Karpas-422 (cell line): Measurements from ENCODE around the gene UNC119B. TPM values are rescaled to one million over a fixed set of nuclear protein-coding genes. Genes with fewer than 3 reads are reported as not detected.

Experiments used
- DNase-seq: peaks from one replicate; pipeline ENCODE4 v3.0.0-alpha.2; 2015
- H2AFZ ChIP-seq: fragments of 200-600 bp; sonication (generic); 2 replicates; pipeline ENCODE4 v1.6.1; 2014; ENCODE audit warnings: antibody characterized with exemption, low read length, mixed read lengths
- H3K27ac ChIP-seq: fragments of 200-600 bp; sonication (generic); 2 replicates; pipeline ENCODE4 v1.5.1; 2014; ENCODE audit warnings: mild to moderate bottlenecking, low read length, moderate library complexity
- H3K27me3 ChIP-seq: fragments of 200-600 bp; sonication (generic); 2 replicates; pipeline ENCODE4 v1.6.1; 2014; ENCODE audit warnings: low read length, mixed read lengths
- H3K36me3 ChIP-seq: fragments of 200-600 bp; sonication (generic); 2 replicates; pipeline ENCODE4 v1.6.1; 2014; ENCODE audit warnings: low read length, mixed read lengths; ENCODE audit not compliant: insufficient read depth
- H3K4me1 ChIP-seq: fragments of 200-600 bp; sonication (generic); 2 replicates; pipeline ENCODE4 v1.6.1; 2014; ENCODE audit warnings: mild to moderate bottlenecking, low read length, mixed read lengths
- H3K4me2 ChIP-seq: fragments of 200-600 bp; sonication (generic); 2 replicates; pipeline ENCODE4 v1.6.1; 2014; ENCODE audit warnings: low read length, low read depth, mild to moderate bottlenecking; ENCODE audit not compliant: poor library complexity, severe bottlenecking
- H3K4me3 ChIP-seq: fragments of 200-600 bp; sonication (generic); 2 replicates; pipeline ENCODE4 v1.5.1; 2014; ENCODE audit warnings: mild to moderate bottlenecking, antibody characterized with exemption, low read length, mixed read lengths
- H3K79me2 ChIP-seq: fragments of 200-600 bp; sonication (generic); 2 replicates; pipeline ENCODE4 v1.6.1; 2014; ENCODE audit warnings: mild to moderate bottlenecking, low read length, mixed read lengths
- H3K9ac ChIP-seq: fragments of 200-600 bp; sonication (generic); 2 replicates; pipeline ENCODE4 v1.6.0; 2014; ENCODE audit warnings: low read length
- H3K9me2 ChIP-seq: fragments of 200-600 bp; sonication (generic), shearing (Covaris generic); replicated peaks from 2 replicates; pipeline ENCODE4 v1.6.0; 2014; ENCODE audit warnings: mild to moderate bottlenecking, low read length, moderate library complexity; ENCODE audit not compliant: insufficient read depth
- H3K9me3 ChIP-seq: fragments of 300-700, 200-600 bp; sonication (generic); 2 replicates; pipeline ENCODE4 v1.6.1; 2014; ENCODE audit warnings: low read length, mixed read lengths
- H4K20me1 ChIP-seq: fragments of 200-600 bp; sonication (generic); 2 replicates; pipeline ENCODE4 v1.6.1; 2014; ENCODE audit warnings: mild to moderate bottlenecking, antibody characterized with exemption, low read length, low read depth; ENCODE audit not compliant: insufficient read depth
- total RNA-seq: library from RNA; depleted of rRNA; stranded (reverse); fragments of >200 nt; shearing (Covaris generic); gene quantifications from 2 replicates; pipeline ENCODE4 v1.2.3, GENCODE V29; 2014; ENCODE audit warnings: low replicate concordance; rRNA removed

The UNC119B gene
- total RNA-seq = 19.7 and 28.8 TPM in 2 replicates

DNA sequence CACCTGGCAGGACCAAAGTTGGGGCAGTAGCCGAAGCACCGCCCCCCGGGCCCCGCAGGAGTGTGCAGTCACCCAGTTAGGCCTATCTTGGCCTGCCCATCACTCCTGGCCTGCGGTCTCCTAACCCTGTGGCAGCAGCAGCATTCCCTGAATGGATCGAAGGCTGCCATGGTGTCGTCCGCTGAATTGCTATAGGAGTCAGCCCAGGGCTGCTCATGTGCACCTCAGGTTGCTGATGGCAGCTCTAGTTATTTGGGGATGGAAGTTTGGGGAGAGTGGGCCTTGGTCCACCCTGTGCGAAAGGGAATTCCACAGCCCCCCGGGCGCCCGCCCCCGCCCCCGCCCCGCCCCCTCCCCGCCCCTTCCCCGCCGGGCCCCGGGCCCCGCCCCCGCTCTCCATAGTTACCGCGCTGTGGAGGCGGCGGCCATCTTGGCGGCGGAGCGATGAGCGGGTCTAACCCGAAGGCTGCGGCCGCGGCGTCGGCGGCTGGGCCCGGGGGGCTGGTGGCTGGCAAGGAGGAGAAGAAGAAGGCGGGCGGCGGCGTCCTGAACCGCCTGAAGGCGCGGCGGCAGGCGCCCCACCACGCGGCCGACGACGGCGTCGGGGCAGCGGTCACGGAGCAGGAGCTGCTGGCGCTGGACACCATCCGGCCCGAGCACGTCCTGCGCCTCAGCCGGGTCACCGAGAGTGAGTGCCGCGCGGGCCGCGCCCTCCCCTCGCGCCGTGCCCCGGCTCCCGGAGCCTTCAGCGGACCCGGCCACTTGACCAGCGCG is at the start of gene UNC119B:
UNC119B (plus strand) TSS at position 428 of the 774 bp plus-strand sequence; CDS start at position 445, 17 bp downstream.
- peak within 1 kb of the TSS; percentile 55 for H3K27ac ChIP-seq
- no peaks in the 10 kb centered on the region for H3K9me2 ChIP-seq
- DNase-seq = peak; percentile 85
- H4K20me1 ChIP-seq = peaks cover 7% of the 10 kb centered on the region; the same call in 1 of the 2 replicates
- peaks cover 24% of the 10 kb centered on the region for H3K79me2 ChIP-seq
- H3K4me3 ChIP-seq = peak within 1 kb of the TSS; percentile 90
- peak within 1 kb of the TSS; percentile 75; the same call in 1 of the 2 replicates for H2AFZ ChIP-seq
- peak within 1 kb of the TSS; percentile 95 for H3K9ac ChIP-seq
- peaks cover 27% of the 10 kb centered on the region for H3K4me1 ChIP-seq
- H3K27me3 ChIP-seq = no peaks in the 10 kb centered on the region
- no peaks in the 10 kb centered on the region for H3K9me3 ChIP-seq
- 0 out of 2 replicates have a peak, but pooled peaks cover 3% of the 10 kb centered on the region for H3K36me3 ChIP-seq
- peak within 1 kb of the TSS; percentile 80 for H3K4me2 ChIP-seq

DNA sequence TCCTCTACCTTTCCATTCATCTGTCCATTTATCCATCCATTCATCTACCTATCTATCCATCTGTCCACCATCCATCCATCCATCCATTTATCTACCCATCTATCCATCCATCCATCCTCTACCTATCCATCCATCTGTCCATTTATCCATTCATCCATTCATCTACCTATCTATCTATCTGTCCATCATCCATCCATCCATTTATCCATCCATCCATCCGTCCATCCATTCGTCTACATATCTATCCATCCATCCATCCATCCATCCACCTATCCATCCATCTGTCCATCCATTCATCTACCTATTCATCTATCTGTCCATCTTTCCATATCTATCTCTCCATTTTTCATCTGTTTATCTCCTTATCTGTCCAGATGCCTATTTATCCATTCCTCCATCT is 48.8 kb upstream of the UNC119B start:
- no peak overlapping the region for H2AFZ ChIP-seq
- DNase-seq = no peak
- no peak overlapping the region for H3K4me3 ChIP-seq
- no peak overlapping the region for H3K27ac ChIP-seq
- no peaks in the 10 kb centered on the region for H3K27me3 ChIP-seq
- no peak overlapping the region for H3K9ac ChIP-seq
- H3K9me2 ChIP-seq = no peaks in the 10 kb centered on the region
- peaks cover 11% of the 10 kb centered on the region for H3K4me1 ChIP-seq
- no peaks in the 10 kb centered on the region for H3K36me3 ChIP-seq
- no peaks in the 10 kb centered on the region for H3K79me2 ChIP-seq
- no peaks in the 10 kb centered on the region for H4K20me1 ChIP-seq
- no peaks in the 10 kb centered on the region for H3K9me3 ChIP-seq
- H3K4me2 ChIP-seq = no peak overlapping the region

DNA sequence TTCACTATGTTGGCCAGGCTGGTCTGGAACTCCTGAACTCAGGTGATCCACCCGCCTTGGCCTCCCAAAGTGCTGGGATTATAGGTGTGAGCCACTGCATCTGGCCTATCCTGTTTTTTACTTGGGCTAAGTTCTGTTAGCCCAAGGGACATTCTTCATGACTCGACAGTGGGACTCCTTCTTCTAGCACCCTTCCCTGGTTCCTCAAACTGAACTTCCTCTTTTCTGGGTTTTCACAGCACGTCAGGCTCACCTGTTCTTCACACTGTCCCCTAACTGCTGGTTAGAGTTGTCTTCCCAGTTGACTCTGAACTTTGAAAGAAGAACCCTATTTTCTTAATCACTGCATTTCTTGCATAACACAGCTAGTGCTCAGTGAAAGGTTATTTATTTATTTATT is 47.4 kb upstream of the UNC119B start:
- Histone ChIP-seq H3K4me2 (no peak overlapping the region), H2AFZ (no peak overlapping the region), H3K27me3 (no peaks in the 10 kb centered on the region), H3K4me1 (peaks cover 11% of the 10 kb centered on the region), H3K27ac (no peak overlapping the region), H3K9me3 (no peaks in the 10 kb centered on the region), H4K20me1 (no peaks in the 10 kb centered on the region), H3K4me3 (no peak overlapping the region), H3K9ac (no peak overlapping the region), H3K79me2 (no peaks in the 10 kb centered on the region), H3K9me2 (no peaks in the 10 kb centered on the region), H3K36me3 (no peaks in the 10 kb centered on the region)
- DNase-seq = peak; percentile 85

DNA sequence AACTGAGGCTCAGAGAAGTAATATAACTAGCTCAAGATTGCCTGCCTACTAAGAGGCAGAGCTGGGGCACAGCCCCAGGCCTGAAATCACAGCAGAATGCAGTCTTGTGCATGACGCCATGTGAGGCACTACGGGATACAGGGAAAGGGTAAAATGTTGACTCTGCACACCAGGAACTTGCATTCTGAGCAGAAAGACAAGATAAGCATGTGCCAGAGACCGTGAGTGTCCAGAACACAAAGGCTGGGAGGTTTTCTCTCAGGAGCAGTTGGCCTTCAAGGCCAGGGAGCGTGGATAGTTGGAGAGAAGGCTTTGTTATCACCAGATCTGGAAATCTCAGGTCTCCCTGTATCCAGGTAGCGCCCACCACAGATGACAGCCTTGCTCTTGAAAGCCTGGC is 46.5 kb upstream of the UNC119B start:
- H3K27ac ChIP-seq = no peak overlapping the region
- H3K4me1 ChIP-seq = peaks cover 18% of the 10 kb centered on the region
- H2AFZ ChIP-seq = no peak overlapping the region
- DNase-seq = no peak
- H3K27me3 ChIP-seq = no peaks in the 10 kb centered on the region
- no peaks in the 10 kb centered on the region for H3K79me2 ChIP-seq
- no peaks in the 10 kb centered on the region for H4K20me1 ChIP-seq
- no peaks in the 10 kb centered on the region for H3K36me3 ChIP-seq
- no peaks in the 10 kb centered on the region for H3K9me2 ChIP-seq
- no peak overlapping the region for H3K4me3 ChIP-seq
- H3K9me3 ChIP-seq = no peaks in the 10 kb centered on the region
- H3K9ac ChIP-seq = no peak overlapping the region
- no peak overlapping the region for H3K4me2 ChIP-seq

DNA sequence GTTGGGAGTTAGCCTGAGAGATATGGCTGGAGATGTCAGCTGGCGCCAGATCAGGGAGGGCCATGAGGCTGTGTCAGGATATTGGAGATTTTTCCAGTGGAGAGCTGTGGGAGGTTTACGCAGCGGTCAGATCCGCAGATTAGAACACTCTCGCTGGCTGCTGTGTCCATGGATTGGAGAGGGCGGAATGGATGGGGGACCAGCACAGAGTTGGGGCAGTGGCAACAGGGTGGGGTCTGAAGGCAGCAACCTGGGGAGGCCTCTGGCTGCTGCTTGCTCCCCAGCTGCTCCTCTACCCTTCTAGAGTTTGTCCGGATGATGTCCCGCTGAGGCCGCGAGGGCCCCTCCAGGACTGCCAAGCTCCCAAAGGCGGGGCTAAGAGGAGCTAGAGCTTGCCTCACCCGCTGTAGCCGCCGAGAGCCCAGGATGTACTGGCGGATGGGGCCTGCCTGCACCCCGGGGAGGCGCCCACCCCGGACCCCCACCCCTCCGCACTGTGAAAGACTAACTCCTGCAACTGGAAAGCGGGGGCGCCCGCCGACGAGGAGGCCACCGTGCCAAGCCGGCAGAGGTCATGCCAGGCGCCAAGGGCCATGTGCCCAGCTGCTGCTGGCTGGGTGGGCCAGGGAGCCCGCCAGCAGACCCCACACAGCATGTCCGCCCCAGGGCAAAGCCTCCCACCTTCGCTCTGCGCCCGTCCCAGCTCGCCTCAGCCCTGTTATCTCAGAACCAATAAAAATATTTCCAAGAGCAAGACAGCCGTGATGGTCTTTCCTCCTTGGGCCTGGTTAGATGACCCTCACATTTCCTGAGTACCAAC is 43.5 kb upstream of the UNC119B start:
- H2AFZ ChIP-seq = no peak overlapping the region
- no peak overlapping the region for H3K27ac ChIP-seq
- no peaks in the 10 kb centered on the region for H3K79me2 ChIP-seq
- DNase-seq = no peak
- no peak overlapping the region for H3K9ac ChIP-seq
- no peak overlapping the region for H3K4me2 ChIP-seq
- H3K9me2 ChIP-seq = no peaks in the 10 kb centered on the region
- H3K4me3 ChIP-seq = no peak overlapping the region
- H3K36me3 ChIP-seq = no peaks in the 10 kb centered on the region
- H3K4me1 ChIP-seq = peaks cover 39% of the 10 kb centered on the region
- H4K20me1 ChIP-seq = no peaks in the 10 kb centered on the region
- no peaks in the 10 kb centered on the region for H3K9me3 ChIP-seq
- no peaks in the 10 kb centered on the region for H3K27me3 ChIP-seq

DNA sequence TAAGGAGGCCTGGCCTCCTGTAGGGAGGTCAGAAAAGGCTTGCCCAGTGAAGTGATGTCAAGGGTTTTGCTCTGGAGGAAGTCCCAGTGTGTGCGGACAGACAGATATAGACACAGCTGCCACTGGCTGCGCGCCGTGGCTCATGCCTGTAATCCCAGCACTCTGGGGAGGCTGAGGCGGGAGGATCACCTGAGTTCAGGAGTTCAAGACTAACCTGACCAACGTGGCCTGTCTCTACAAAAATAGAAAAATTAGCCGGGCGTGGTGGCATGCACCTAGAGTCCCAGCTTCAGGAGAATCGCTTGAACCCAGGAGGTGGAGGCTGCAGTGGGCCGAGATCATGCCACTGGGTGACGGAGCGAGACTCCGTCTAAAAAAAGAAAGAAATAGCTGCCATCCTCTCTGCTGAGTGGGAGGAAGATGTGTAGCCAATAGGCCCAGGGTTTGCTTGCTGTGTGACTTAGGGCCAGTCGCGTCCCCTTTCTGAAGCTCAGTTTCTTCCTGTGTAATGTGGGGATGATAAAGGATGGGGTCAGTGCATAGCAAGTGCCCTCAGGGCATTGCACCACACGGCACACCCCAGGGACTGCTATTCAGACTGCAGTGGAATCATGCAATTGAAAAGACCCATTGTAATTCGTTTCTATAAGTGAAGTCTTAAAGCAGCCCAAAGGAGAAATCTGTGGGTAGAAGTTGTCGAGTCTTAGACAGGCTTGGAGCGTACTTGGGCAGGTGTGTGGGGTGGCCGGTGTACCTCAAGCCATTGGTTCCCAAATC is 42.0 kb upstream of the UNC119B start:
- no peaks in the 10 kb centered on the region for H3K79me2 ChIP-seq
- H3K4me1 ChIP-seq = peaks cover 33% of the 10 kb centered on the region
- no peak overlapping the region for H3K27ac ChIP-seq
- no peaks in the 10 kb centered on the region for H3K9me2 ChIP-seq
- H3K4me3 ChIP-seq = no peak overlapping the region
- no peak overlapping the region for H2AFZ ChIP-seq
- H4K20me1 ChIP-seq = no peaks in the 10 kb centered on the region
- H3K9me3 ChIP-seq = no peaks in the 10 kb centered on the region
- H3K9ac ChIP-seq = no peak overlapping the region
- H3K4me2 ChIP-seq = peak overlapping the region; percentile 68
- no peaks in the 10 kb centered on the region for H3K36me3 ChIP-seq
- no peaks in the 10 kb centered on the region for H3K27me3 ChIP-seq
- no peak for DNase-seq

DNA sequence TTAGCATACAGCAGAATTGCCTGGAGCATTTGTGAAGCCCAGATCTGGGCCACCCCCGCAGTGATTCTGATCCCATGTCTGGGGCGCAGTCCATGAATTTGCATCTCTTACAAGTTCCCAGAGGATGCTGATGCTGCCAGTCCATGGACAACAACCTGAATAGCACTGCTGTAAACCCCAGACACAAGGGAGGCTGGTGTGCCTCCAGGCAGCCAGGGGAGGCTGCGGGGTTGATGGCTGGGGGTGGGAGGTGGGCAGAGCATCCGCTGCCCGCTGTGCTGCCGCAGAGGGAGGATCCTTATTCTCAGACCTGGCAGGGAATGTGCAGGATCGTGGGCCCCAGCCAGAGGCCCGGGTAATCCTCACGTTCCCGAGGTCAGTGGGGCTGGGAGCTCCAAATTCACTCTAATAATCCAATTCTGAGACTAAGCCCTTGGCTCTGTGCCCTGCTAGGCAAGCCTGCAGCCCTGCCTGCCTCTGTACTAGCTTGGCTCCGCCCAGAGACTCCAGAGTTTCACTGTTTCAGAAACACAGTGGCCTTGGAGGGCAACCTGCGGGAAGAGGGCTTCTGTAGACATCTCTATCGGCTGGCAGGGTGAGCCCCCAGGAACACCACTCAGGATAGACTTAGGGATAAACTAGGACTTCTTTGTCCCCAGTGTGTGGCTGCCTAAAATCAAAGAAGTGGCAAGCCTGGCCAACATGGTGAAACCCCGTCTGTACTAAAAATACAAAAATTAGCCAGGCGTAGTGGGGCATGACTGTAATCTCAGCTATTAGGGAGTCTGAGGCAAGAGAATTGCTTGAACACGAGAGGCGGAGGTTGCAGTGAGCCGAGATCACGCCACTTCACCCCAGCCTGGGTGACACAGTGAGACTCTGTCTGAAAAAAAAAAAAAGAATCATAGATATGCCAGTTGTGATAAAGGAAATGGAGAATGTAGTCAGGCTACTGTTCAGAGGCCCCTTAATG is 41.1 kb upstream of the UNC119B start:
- Histone ChIP-seq H3K79me2 (no peaks in the 10 kb centered on the region), H3K9ac (peak overlapping the region; percentile 58), H3K27me3 (no peaks in the 10 kb centered on the region), H3K27ac (peak overlapping the region; percentile 75), H2AFZ (peak overlapping the region; percentile 73; the same call in 1 of the 2 replicates), H3K36me3 (no peaks in the 10 kb centered on the region), H3K4me1 (peaks cover 34% of the 10 kb centered on the region), H3K9me3 (no peaks in the 10 kb centered on the region), H3K9me2 (no peaks in the 10 kb centered on the region), H3K4me2 (peak overlapping the region; percentile 68), H4K20me1 (no peaks in the 10 kb centered on the region), H3K4me3 (peak overlapping the region; percentile 57)
- DNase-seq = peak; percentile 70
